HepG2 (cell line): ENCODE data around the gene SFRP4. TPM values are rescaled to one million over a fixed set of nuclear protein-coding genes. Genes with fewer than 3 reads are reported as not detected.

Source experiments
- FOXM1 ChIP-seq: sonication (generic); formaldehyde crosslinking; IDR thresholded peaks from 2 replicates; pipeline ENCODE4 v1.5.0; 2020; ENCODE audit warnings: missing genetic modification reagents
- MTA1 ChIP-seq: sonication (generic); formaldehyde crosslinking; IDR thresholded peaks from 2 replicates; pipeline ENCODE4 v1.4.0; 2020; ENCODE audit warnings: missing genetic modification reagents, mild to moderate bottlenecking, borderline replicate concordance
- SMARCC2 ChIP-seq: fragments of 450-650 bp; IDR thresholded peaks from 2 replicates; pipeline ENCODE4 v1.6.1; 2017; ENCODE audit warnings: antibody characterized with exemption, mild to moderate bottlenecking
- ZEB1 ChIP-seq: IDR thresholded peaks from 2 replicates; pipeline ENCODE4 v1.6.1; 2012; ENCODE audit warnings: mild to moderate bottlenecking, low read depth, inconsistent platforms; ENCODE audit not compliant: insufficient replicate concordance
- ZNF431 ChIP-seq: sonication (generic); formaldehyde crosslinking; IDR thresholded peaks from 2 replicates; pipeline ENCODE4 v1.9.0; 2022; ENCODE audit warnings: missing genetic modification reagents, low read depth, mild to moderate bottlenecking, borderline replicate concordance
- ZNF562 ChIP-seq: sonication (generic); formaldehyde crosslinking; IDR thresholded peaks from 2 replicates; pipeline ENCODE4 v1.8.0; 2022; ENCODE audit warnings: missing genetic modification reagents, borderline replicate concordance
- ZNF773 ChIP-seq: sonication (generic); formaldehyde crosslinking; IDR thresholded peaks from 2 replicates; pipeline ENCODE4 v1.4.0; 2020; ENCODE audit warnings: missing genetic modification reagents, borderline replicate concordance
- polyA plus RNA-seq, 8 experiments: library from polyadenylated mRNA; depleted of rRNA in 3 of 8; stranded (reverse) in 7 of 8; unstranded in 1 of 8; fragments of >200 nt; fragmentation: Illumina TruSeq in 4 of 8; extraction: Trizol in 4 of 8; gene quantifications; 2 replicates each; pipeline versions ENCODE4 v1.2.1 to v1.2.3, GENCODE V29; 2011 to 2016; ENCODE audit warnings: low read depth in 4 of 8, missing spikeins in 1 of 8, mixed read lengths in 1 of 8; ENCODE audit not compliant: insufficient read depth in 1 of 8
- total RNA-seq, 5 experiments: library from RNA; depleted of rRNA; stranded (reverse); fragments of >200 nt; fragmentation: Illumina TruSeq; extraction: Trizol; gene quantifications; 2 replicates each; pipeline ENCODE4 v1.2.3, GENCODE V29; 2016; ENCODE audit warnings: low read depth in 1 of 5
- TF ChIP-seq, protein P1 (sequence below): sonication (generic); formaldehyde crosslinking; IDR thresholded peaks from 2 replicates; pipeline ENCODE4 v1.5.0; 2020; ENCODE audit warnings: mild to moderate bottlenecking, missing genetic modification reagents, borderline replicate concordance
- TF ChIP-seq, protein P2 (sequence below), 2 experiments: fragments of 450-650 bp in 1 of 2; sonication (generic) in 1 of 2; formaldehyde crosslinking in 1 of 2; IDR thresholded peaks; 2 replicates each; pipeline versions ENCODE4 v1.6.1 to v1.8.0; 2016 to 2022; ENCODE audit warnings: antibody characterized with exemption in 1 of 2, mild to moderate bottlenecking in 1 of 2, missing genetic modification reagents in 1 of 2

SFRP4 gene
- total and polyA plus RNA-seq, 2 of the 13 experiments (the other 11 are each of a cell fraction or from before 2014, with no cell fraction given): 0.96 to 1.8 TPM

DNA sequence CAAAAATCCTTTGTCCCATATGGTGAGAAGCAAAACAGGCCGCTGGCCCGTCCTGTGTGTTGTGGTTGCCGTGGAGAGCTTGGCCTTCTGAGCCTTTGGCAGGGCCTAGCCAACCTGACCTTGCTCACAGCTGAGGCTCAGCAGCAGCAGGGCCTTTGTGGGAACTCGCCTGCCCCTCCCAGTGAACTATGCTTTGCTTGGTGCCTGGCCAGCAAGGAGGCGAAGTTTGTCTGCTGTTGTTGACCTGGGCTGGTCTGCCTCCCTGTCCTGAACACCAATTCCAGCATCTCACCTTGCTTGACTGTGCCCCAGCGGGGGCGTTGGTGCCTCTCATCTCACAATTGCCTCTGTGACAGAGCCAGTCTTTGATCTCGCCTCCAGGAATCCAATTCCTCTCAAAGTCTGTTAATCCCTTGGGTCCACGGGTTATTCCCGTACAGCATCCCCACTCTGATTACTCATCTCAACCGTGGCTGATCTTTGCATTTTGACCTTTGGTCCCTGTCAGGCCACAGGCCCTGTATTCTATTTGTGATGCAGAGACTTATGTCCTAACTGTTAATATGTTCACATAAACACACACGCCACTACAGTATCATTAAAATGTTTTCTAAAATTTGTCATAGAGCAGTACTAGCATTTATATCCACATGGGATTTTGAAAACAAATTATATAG is 26.5 kb upstream of the SFRP4 start (continued):
- TF ChIP-seq MTA1 (peak; percentile 98; the same call in 1 of the 2 replicates), ZEB1 (peak; percentile 92), FOXM1 (no peak), ZNF773 (no peak), SMARCC2 (0 out of 2 replicates have a peak, but pooled peaks have one; percentile 32), ZNF431 (CRISPR knock-in tag) (peak; percentile 98), ZNF562 (CRISPR knock-in tag) (no peak)
- TF ChIP-seq, protein P1, sequence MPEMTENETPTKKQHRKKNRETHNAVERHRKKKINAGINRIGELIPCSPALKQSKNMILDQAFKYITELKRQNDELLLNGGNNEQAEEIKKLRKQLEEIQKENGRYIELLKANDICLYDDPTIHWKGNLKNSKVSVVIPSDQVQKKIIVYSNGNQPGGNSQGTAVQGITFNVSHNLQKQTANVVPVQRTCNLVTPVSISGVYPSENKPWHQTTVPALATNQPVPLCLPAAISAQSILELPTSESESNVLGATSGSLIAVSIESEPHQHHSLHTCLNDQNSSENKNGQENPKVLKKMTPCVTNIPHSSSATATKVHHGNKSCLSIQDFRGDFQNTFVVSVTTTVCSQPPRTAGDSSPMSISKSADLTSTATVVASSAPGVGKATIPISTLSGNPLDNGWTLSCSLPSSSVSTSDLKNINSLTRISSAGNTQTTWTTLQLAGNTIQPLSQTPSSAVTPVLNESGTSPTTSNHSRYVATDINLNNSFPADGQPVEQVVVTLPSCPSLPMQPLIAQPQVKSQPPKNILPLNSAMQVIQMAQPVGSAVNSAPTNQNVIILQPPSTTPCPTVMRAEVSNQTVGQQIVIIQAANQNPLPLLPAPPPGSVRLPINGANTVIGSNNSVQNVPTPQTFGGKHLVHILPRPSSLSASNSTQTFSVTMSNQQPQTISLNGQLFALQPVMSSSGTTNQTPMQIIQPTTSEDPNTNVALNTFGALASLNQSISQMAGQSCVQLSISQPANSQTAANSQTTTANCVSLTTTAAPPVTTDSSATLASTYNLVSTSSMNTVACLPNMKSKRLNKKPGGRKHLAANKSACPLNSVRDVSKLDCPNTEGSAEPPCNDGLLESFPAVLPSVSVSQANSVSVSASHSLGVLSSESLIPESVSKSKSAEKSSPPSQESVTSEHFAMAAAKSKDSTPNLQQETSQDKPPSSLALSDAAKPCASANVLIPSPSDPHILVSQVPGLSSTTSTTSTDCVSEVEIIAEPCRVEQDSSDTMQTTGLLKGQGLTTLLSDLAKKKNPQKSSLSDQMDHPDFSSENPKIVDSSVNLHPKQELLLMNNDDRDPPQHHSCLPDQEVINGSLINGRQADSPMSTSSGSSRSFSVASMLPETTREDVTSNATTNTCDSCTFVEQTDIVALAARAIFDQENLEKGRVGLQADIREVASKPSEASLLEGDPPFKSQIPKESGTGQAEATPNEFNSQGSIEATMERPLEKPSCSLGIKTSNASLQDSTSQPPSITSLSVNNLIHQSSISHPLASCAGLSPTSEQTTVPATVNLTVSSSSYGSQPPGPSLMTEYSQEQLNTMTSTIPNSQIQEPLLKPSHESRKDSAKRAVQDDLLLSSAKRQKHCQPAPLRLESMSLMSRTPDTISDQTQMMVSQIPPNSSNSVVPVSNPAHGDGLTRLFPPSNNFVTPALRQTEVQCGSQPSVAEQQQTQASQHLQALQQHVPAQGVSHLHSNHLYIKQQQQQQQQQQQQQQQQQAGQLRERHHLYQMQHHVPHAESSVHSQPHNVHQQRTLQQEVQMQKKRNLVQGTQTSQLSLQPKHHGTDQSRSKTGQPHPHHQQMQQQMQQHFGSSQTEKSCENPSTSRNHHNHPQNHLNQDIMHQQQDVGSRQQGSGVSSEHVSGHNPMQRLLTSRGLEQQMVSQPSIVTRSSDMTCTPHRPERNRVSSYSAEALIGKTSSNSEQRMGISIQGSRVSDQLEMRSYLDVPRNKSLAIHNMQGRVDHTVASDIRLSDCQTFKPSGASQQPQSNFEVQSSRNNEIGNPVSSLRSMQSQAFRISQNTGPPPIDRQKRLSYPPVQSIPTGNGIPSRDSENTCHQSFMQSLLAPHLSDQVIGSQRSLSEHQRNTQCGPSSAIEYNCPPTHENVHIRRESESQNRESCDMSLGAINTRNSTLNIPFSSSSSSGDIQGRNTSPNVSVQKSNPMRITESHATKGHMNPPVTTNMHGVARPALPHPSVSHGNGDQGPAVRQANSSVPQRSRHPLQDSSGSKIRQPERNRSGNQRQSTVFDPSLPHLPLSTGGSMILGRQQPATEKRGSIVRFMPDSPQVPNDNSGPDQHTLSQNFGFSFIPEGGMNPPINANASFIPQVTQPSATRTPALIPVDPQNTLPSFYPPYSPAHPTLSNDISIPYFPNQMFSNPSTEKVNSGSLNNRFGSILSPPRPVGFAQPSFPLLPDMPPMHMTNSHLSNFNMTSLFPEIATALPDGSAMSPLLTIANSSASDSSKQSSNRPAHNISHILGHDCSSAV: no peak
- TF ChIP-seq, protein P2, sequence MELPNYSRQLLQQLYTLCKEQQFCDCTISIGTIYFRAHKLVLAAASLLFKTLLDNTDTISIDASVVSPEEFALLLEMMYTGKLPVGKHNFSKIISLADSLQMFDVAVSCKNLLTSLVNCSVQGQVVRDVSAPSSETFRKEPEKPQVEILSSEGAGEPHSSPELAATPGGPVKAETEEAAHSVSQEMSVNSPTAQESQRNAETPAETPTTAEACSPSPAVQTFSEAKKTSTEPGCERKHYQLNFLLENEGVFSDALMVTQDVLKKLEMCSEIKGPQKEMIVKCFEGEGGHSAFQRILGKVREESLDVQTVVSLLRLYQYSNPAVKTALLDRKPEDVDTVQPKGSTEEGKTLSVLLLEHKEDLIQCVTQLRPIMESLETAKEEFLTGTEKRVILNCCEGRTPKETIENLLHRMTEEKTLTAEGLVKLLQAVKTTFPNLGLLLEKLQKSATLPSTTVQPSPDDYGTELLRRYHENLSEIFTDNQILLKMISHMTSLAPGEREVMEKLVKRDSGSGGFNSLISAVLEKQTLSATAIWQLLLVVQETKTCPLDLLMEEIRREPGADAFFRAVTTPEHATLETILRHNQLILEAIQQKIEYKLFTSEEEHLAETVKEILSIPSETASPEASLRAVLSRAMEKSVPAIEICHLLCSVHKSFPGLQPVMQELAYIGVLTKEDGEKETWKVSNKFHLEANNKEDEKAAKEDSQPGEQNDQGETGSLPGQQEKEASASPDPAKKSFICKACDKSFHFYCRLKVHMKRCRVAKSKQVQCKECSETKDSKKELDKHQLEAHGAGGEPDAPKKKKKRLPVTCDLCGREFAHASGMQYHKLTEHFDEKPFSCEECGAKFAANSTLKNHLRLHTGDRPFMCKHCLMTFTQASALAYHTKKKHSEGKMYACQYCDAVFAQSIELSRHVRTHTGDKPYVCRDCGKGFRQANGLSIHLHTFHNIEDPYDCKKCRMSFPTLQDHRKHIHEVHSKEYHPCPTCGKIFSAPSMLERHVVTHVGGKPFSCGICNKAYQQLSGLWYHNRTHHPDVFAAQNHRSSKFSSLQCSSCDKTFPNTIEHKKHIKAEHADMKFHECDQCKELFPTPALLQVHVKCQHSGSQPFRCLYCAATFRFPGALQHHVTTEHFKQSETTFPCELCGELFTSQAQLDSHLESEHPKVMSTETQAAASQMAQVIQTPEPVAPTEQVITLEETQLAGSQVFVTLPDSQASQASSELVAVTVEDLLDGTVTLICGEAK (IDR thresholded peaks at IDR 0.05): no peak
- TF ChIP-seq, protein P2 (CRISPR knock-in tag; IDR thresholded peaks at IDR 0.05): peak; percentile 65; the same call in 1 of the 2 replicates
